Effector CD4-positive, alpha-beta T cell (primary cell): Measurements from ENCODE around the gene PITPNM1.

Experiments used
- DNase-seq: peaks from one replicate; pipeline ENCODE4 v3.0.0-alpha.2; 2020

Gene PITPNM1

DNA sequence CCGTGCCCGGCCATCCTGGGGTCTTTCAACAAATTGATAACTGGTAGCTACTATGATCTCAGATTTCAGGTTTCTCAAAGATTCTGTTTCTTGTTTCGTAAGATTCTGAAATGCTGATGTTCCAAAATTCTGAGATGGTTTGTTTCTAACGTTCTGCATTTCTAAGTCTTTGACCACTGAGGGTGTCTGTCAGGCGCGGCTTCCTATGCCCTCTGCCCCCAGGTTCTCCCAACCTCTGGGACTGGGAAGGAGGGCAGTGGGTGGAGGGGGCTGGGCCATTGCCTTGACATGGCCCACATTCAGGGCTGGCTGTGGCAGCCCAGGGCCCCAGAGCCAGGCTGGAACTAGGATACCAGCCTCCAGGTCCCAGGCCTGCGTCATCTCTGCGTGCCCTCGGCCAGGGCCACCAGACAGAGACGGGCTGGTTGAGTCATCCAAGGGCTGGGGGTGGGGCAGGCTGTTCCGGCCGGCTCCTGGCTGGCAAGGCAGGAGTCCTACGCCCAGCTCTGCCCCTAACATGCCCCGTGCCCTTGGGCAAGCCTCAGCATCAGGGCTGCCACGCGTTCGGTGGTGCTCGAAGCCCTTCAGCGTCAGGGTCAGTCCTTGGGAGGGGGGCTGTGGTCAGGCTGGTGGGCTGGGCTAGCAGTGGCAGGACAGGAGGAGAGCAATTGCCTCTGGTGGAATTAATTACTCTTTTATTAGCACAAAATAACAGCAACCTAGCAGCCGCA lies 41.3 kb downstream of the PITPNM1 start:
- no peak for DNase-seq

DNA sequence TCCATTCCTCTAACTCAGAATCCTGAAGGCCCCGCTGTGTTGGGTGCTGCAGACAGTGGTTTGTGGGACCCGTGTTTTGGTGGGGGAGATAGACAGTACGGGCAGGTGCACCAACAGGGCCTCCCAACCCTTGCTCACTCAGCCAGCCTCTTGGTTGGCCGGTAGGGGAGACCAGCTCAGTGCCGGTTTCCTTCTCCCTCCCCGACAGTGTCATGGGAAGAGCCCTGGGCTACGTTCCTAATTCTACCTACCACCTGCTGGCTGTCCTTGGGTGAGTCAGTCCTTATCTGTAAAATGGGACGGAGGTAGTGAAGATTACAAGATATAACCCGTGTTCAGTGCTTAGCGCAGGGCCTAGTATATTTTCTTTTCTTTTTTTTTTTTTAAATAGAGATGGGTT lies 42.0 kb downstream of the PITPNM1 start:
- no peak for DNase-seq

DNA sequence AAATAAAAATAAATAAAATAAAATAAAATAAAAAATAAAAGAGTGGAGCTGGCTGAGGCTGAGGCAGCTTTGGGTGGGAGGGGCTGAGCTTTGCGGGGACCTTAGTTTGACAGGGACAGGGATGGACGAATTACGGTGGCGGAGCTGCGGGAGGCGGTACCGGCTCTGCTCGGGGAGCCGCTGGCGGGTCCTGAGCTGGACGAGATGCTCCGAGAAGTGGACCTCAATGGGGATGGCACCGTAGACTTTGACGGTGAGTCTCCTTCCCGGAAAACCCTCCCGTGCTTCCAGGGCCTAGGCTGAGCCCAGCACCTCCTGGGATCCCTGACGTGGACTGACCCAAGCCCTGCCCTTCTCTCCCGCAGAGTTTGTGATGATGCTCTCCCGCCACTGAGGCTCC lies 46.9 kb downstream of the PITPNM1 start:
- DNase-seq: no peak

DNA sequence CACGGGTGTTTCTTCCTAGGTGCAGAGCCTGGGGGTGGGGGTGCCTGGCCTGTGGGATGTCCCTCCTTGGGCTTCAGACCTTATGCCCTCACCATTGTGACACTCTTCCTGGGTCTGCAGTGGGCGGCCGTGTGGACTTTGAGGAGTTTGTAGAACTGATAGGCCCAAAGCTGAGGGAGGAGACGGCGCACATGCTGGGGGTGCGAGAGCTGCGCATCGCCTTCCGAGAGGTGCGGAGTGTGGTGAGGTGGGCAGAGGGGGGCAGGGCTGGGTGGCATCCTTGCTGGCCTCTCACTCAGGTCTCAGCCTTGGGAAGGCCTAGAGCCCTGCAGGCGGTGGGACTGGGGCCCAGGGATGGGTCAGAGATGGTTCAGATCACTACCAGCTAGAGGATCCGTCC lies 47.7 kb downstream of the PITPNM1 start:
- no peak for DNase-seq

DNA sequence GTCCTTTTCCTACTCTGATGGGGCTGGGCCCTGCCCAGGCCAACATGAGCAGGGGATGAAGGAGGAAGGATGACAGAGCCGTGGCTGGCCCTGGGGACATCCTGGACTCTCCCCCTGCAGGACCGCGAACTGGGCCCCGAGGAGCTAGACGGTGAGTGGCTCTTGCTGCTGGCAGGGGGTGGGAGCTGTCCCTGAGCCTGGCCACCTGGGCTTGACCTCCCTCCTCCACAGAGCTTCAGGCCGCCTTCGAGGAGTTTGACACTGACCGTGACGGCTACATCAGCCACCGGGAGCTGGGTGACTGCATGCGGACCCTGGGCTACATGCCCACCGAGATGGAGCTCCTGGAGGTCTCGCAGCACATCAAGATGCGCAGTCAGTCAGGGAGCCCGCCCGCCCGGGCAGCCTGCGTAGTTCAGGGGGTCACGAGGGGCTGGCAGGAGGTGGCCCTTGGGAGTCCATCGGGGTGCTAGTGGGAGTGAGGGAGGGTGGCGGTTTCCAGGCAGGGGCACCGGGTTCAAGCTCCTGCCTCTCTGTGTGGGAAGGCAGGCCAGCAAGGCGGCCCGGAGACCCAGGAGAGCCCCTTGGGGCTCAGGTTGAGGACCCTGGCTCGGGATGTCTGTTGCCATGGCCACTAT lies 49.0 kb downstream of the PITPNM1 start:
- DNase-seq: no peak

DNA sequence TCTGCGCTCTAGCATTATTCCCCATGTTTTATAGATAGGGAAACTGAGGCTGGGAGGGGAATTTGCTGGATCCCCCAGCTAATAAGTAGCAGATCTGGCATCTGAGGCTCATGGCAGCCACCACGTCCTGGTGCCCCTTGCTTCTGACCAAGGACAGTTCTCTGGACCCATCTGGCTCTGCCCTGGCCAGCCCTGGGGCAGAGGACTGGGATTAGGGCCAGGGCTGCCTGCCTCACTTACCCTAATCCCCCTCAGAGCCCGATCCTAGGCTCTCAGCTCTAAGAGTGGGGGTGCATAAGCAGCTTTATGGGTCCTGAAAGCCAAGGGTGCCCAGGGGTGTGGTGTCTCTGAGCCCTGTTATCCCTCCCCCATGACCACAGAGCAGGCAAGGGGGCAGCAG lies 50.1 kb downstream of the PITPNM1 start, which contains the start of gene CABP4:
CABP4 (plus strand) TSS at position 301 of the 400 bp plus-strand sequence; CDS start at position 371, 70 bp downstream.
- DNase-seq: no peak

DNA sequence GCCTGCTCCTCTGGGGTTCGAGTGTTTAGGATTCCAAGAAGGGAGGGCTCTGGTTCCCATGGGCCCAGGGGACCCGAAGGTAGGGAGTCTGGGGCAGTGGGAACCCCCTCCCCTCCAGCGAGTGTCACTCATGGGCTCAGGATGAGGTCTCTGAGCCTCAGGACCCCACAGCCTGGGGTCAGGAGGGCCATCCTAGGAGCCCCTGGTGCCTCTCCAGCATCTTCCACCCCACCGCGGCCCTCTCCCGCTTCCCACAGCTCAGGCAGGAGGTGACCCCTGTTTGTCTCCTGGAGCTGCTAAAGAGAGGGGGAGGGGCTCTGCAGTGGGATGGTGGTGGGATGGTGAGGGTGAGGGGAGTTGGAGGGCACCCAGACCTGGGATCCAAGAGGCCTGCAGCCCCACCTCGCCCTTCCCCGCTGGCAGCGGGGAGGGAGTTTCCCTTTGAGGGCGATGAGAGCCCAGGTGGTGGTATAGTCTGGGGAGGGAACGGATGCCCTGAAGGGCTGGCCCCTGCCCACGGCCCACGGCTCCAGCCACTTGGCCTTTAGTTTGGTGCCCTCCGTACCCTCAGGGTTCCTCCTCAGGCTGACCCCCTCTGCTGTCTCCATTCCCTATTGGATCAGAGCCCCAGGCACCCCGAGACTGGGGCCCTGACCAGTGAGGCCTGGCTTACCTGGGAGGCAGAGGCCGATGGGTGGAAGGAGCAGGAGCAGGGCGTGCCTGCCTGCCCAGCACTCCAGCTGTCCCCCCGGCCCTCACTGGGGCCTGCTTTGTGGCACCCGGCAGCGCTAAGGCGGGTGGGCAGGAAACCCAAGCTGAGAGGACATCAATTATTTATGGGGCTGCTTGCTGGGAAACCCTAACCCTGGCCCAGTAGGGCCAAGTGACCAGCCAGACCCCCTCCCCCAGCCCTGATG lies 51.1 kb downstream of the PITPNM1 start:
- no peak for DNase-seq

DNA sequence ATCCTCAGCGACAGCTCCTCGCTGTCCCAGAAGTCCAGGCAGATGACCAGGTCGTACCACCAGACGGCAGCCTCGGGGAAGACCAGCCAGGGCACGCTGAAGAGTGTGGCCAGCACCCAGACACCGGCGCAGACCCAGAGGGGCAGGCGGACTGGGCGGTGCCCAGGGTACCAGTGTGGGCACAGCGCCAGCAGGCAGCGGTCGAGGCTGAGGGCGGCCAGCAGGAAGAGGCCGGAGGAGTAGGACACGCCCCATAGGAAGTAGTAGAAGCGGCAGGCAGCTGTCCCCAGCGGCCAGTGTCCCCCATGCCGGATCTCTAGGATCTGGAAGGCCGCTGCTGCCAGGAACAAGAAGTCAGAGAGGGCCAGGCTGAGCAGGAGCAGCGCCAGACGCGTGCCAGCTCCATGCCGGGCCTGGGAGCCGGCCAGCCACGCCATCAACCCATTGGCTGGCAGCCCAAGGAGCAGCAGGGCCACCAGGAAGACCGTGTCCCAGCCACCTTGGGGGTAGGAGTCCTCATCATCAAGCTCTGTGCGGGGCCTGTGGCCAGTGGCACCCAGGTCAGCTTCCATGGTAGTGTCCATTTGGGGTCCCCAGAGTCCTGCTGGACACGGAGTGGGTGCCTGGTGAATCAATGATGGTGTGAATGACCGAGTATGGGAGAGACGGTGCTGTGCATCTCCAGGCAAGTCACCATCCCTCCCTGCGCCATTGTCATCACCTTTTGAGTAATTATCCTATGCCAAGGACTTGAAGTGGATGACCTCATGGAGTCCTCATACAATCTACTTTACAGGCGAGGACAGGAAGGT lies 52.8 kb downstream of the PITPNM1 start, which contains the start of gene GPR152:
GPR152 (minus strand) TSS at position 589 of the 812 bp plus-strand sequence; CDS start at position 584, 5 bp downstream.
- no peak for DNase-seq

DNA sequence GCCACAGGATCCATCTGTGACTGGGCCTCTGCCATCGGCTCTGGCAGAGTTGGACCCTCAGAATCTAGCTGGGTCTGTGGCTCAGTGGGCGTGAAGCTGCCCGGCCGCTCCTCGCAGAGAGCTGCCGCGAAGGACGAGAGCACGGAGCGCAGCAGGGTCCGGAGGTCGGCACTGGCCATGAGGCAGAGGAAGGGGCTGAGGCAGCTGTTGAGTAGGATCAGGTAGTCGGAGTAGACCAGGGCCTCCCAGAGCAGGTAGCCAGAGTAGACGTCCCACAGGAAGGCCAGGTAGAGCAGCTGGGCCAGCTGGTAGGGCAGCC lies 53.5 kb downstream of the PITPNM1 start:
- DNase-seq: no peak

DNA sequence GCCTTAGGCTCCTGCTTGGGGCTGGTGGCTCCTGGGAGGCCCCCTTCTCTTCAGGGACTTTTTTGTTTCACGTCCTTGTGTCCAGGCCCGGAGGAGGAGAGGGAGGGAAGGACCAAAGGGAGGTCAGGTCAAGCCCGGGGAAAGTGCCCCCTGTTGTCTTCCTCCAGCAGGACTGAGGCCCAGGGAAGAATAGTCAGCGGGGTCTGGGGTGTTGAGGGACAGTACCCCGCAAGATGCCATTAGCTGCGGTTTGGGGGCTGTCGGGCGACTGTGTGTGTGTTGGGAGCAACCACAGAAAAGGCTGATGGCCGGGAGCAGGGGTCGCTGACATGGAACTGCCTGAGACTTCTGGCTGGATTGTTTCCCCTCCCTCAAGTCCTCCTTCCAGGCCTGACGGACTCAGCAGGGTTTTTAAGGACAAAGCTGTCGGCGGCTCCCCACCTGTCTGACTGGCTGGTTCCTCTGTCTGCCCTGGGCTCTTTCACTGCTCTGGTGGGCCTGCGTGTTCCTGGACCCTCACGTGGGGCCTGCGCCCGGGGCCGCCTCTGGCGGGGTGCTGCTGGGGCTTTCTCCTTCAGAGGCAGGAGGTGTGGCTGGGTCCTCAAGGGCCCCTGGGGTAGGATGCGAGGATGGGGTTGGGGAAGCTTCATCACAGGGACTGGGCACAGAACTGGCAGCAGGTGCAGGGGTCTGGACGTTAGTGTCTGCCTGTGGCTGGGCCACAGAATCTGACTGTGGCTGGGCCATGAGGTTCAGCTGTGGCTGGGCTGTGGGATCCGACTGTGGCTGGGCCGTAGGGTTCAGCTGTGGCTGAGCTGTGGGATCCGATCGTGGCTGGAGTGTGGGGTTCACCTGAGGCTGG lies 54.1 kb downstream of the PITPNM1 start:
- DNase-seq: no peak

DNA sequence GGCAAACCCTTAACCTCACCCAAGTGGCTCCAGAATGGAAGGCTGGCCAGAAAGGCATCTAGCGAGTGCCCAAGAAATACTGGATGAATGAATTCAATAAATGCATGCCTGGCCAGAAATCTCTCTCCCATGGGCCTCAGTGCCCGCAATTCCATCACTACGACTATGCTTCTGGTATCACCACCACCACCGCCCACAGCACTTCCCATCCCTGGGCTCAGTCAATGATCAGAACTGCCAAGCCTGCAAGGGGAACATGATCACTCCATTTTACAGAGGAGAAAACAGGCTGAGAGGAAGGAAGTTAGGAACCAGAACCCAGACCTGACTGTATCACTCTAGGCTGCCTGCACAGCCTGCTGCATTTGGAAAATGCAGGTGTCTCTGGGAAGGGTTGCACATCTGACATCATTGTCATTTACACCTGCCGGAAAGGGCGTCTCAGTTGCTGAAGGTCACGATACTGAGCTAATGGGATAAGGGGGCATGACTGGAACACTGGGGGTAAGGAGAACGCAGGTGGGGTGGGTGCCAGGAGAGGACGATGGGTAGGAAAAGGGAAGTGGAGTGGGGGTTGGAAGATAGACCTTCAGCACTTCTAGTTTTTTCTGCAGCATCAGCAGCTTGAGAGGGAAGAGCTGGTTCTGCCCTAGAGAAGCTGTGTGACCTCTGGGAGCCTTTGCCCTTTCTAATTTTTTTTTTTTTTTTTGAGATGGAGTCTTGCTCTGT lies 55.9 kb downstream of the PITPNM1 start:
- no peak for DNase-seq

DNA sequence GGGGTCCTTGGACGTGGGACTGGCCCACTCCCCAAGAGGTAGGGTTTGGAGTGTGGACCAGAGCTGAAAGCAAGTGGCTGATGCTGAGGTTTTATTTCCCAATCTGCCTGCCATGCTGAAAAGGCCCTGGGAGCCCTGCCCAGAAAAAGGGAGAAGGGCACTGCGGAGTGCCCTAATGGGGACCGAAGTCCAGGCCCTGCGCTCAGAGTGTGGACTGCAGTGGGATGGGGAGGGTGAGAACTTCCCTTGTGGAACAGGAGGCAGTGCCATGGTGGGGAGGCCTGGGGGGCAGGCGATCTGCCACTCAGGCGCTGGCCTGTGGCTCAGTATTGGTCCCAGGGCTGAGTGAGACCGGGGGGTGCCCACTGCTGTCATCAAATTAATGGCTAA lies 56.9 kb downstream of the PITPNM1 start:
- no peak for DNase-seq

DNA sequence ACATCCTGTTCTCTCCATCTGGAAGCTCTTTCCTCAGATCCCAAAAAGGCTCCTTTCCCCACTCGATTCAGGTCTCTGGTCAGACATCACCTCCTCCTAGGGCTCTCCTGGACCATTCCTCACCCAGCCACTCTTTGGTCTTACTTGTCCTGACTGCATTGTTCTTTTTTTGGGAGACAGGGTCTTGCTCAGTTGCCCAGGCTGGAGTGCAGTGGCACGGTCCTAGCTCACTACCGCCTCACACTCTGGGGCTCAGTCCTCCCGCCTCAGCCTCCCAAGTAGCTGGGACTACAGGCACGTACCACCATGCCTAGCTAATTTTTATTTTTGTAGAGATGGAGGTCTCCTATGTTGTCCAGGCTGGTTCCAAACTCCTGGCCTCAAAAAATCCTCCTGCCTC lies 59.6 kb downstream of the PITPNM1 start:
- no peak for DNase-seq

DNA sequence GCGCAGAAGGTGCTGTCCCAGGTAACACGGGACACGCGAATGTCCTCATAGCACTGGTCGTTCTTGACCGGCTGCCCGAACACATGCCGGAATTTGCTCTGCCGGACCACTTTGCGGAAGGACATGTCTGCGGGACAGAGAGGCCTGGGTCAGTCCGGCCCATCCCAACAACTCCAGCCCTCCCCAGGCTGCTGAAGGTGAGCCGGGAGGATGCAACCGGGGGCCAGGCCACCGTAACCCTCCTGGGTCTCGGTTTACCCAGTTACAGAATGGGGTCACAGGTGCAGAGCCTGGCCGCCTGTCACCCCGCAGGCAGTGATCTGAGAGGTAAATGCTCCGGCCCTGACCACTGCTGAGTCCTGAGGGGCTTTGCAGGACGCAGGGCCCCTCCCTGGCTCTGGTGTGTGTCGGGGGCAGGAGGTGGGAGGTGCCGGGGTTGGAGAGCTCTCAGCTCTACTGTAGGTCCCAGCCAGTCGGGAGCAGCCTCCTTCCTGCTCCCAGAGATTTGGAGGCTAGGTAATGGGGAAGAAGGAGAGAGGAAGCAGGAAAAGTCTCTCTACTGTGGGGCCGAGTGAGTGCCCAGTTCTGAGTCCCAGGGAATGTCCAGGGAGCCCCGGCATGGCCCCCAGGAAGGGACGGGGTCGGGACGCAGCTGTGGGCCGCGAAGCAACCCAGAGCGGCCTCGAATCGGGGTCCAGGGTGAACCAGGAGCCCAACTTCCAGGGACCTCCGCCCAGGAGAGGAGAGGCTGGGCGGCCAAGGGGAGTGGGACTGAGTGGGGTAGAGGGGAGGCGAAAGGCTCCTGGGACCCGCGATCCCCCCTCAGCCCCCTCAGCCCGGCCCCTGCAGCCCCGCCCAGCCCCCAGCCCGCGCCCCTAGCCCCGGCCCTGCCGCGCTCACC lies 62.4 kb downstream of the PITPNM1 start:
- no peak for DNase-seq
